NCI-H187 treated with DMSO at 0.1 percent for 48 hours (cell line): ENCODE measurements around the gene GRIA1.
A peak's percentile ranks its signal among the peaks of the same experiment; 100 is the strongest.
"Not testable (repeated sequence)": the region's sequence is repeated elsewhere in the genome, so short reads cannot be mapped to it uniquely, and the experiment has no call there.

ENCODE experiments used
- DNase-seq: peaks from one replicate; lab custom pipeline; 2025; lab: John Stamatoyannopoulos, UW

The GRIA1 gene

DNA sequence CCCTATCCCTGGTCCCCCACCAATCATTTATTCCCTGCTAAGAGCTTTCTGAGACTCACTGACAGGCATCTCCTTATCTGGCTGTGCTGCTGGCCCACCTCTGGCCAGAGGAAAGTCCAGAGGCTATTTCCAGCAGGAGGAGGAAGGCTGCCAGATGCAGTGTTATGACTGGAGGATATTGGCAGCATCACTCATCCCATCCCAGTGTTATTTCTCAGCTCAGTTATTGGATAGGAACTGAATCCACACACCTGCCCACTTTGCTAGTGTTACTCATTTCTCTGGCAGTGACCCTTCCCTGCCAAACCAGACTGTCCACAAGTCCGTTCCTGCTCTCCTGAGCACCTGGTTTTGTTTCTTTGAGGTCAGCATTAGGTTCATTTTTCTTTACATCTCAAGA, 228.2 kb downstream of the GRIA1 start:
- DNase-seq, result no peak

DNA sequence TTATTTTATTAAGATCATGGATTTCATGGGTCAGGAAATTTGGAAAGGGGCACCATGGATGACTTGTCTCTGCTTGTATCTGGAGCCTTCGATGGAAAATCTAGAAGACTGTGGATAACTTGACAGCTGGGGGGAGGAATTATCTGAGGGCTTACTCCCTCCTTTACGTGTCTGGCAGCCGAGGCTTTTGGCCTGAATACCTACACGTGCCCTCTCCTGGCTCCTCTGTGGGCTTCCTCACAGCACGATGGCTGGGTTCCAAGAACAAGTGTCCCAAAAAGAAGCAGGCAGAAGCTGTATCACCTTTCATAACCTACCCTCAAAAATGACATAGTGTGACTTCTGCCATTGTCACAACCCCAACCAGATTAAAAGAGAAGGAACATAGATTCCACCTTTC, 228.9 kb downstream of the GRIA1 start:
- no peak for DNase-seq

DNA sequence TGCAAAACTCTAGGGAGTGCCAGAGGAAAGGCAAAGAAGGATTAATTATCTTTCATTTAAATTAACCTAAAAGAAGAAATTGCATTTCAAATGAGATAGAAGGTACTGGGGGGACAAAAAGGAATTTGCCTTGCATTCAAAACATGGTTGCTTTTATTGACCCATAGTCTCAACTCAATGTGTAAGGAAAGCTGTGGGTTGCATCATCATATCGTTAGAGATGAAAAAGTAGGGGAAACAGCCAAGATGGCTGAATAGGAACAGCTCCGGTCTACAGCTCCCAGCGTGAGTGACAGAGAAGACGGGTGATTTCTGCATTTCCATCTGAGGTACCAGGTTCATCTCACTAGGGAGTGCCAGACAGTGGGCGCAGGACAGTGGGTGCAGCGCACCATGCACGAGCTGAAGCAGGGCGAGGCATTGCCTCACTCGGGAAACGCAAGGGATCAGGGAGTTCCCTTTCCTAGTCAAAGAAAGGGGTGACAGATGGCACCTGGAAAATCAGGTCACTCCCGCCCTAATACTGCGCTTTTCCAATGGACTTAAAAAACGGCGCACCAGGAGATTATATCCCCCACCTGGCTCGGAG, 232.6 kb downstream of the GRIA1 start:
- DNase-seq, result not testable (repeated sequence)

DNA sequence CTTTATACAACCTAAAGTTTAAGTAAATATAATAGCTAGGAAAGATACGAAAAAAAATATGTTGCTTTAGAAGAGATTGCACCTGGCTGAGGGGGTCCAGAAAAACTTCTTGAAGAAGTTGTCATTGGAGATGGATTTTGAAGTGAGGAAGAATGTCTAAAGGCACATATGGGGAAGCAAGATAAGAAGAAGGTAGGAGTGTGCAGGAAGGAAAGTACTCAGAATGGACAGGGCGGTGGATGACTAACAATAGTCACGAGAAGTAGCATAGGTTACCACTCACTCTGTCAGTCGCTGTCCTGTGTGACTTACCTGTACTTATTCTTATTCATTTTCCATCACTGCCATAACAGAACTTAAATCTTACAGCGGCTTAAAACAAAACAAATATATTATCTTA, 251.6 kb downstream of the GRIA1 start:
- no peak for DNase-seq

DNA sequence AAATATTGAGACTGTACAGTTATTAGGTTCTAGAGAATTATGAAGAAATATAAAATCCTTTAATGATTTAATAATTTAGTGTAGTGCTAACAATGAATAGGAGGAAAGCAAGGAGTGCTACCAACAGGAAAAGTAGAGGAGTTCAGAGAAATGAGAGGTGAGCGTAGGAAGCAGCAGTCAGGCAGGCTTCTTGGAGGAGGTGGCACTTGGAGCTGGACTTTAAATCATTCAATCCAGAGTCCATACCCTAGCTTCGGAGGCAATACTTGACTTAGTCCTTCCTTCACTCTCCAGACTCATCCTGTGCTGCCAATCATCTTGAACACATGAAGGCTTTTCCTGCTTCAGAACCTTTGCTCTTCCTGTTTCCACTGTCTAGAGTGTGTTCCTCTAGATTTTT, 254.3 kb downstream of the GRIA1 start:
- DNase-seq, result no peak

DNA sequence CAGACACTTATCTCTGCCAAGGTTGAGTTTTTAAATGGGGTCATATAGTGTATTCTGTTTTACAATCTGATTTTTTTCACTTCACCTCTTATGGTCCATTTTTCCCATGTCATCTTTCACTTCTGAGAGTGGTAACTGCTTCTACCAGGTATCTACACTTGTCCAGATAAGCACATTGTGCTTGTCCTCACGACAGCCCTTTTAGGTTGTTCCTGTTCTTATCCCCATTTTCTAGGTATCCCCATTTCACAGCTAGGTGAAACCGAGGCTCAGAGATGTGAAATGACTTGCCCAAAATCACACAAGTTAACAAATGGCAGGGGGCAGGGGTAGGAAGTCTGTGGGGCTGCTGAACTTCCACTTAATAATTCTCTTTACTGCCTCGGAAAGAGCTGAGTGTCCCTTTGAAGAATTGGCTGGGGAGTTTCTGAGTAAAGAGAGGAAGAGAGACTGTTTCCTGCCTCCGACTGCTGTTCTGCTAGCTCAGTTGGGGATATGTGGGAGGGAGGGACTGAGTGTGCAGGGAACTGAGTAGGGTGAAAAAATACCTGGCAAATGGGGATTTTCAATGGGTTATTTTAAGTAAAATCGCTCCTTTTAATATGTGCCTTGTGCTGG, 255.4 kb downstream of the GRIA1 start:
- no peak for DNase-seq

DNA sequence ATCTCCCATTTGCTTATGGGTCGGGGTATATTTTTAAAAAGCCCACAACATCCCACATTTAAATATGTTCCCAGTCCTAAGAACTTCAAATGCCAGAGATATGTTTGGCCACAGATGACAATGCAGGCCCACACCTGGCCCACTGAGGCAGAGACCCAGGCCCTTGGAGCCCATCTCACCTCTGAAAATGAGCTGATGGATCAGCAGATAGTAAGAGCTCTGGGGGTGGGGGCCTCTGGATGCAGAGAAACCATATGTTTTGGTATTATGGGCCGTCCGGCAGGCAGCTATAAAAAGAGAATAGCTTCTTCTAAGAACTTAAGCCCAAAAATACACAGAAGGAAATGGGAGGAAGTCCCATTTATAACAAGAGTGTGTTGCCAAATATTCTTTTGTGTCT, 256.0 kb downstream of the GRIA1 start:
- no peak for DNase-seq

DNA sequence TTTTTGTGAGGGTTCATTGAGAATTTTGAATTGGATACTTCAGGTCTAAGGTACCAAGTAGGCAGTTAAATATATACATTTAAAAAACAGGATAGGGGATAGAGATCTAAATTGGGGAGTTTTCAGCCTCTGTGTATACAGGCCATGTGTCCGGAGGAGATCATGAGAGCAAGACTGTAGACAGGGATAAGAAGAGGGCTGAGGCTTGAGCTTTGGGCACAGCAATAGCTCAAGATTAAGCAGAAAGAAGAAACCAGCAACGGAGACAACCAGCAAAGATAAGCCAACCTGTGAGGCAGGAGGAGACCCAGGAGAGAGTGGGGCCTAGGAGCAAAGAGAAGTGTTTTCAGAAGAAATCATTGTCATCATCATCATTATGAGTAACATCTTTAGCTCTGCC, 258.4 kb downstream of the GRIA1 start:
- no peak for DNase-seq

DNA sequence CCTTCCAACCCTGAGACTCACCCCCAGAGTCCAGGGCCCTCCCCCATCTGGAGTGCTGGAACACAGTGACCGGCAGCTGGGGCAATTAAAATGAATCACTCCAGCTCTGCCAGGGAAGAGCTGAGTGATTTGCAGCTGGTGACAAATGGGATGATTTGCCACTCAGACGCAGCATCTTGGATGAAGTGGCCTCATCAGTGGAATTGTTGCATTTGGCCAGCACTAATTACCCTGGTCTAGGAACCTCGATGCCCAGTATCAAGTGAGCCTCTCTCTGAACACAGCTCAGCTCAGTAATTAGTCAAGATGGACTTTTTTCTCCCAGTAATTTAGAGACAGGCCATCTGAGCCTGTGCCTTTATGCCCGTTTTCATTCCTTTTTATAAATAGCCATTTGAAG, 259.5 kb downstream of the GRIA1 start:
- peak; percentile 12 for DNase-seq

DNA sequence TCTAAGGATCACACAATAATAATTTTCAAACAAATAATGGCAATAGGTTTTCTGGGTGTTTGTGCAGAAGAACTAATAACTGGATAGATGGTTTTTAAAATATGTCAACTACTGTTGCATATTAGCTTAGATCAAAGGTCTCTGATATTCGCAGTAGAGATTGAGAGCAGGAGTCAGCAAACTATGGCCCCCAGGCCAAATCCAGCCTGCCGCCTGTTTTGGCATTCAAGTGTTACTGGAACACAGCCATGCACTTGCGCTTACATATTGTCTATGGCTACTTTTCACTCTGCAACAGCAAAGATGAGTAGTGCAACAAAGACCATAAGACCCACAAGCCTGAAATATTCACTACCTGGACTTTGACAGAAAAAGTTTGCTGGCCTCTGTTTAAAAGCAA, 260.8 kb downstream of the GRIA1 start:
- DNase-seq, result no peak

DNA sequence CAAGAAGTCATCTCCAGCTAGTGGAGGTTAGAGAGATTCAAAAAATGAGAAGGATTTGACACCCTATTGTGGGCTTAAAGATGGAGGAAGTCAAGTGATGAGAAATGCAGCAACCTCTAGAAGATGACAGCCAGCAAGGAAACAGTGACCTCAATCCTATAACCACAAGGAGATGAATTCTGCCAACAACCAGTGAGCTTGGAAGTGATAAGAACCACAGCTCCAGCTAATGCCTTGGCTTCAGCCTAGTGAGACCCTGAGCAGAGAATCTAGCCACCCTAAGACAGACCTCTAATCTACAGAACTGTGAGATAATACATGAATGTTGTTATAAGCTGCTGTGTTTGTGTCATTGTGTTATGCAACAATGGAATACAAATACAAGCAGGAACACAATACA, 262.4 kb downstream of the GRIA1 start:
- DNase-seq, result no peak

DNA sequence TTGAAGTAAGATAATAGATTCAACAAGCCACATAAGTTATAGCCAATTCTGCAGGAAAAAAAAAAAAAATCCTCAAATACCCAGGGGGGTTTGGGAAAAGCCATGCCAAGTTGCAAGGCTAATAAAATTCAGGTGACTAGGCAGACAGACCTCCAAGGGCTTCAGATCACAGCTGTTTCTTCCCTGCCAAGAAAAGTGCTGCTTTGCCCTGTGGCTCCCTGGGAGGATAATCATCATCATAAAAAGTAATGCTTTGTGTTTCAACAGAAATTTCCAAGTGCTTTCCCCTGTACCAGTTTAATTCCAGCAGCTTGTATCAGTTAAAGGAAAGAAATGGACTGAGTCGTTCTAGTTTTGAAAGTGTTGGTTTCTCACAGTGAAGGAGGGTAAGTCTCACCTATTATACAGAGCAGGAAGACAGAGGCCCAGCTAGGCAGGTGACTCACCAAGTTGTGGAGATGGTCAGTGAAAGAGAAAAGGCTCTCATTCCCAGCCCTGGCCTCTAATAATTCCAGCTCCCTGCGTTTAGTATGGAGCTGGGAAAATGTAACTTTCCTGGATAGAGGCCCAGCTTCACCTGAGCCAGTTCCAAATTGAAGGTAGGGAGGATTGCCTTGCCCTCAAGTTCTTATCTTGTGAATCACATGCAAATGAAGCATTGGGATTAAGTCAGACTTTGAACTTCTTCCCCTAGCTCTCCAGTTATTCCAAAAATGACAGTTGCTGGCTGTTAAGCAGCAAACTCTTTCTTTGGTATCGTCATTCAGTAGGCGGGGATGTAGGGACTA, 263.4 kb downstream of the GRIA1 start:
- no peak for DNase-seq

DNA sequence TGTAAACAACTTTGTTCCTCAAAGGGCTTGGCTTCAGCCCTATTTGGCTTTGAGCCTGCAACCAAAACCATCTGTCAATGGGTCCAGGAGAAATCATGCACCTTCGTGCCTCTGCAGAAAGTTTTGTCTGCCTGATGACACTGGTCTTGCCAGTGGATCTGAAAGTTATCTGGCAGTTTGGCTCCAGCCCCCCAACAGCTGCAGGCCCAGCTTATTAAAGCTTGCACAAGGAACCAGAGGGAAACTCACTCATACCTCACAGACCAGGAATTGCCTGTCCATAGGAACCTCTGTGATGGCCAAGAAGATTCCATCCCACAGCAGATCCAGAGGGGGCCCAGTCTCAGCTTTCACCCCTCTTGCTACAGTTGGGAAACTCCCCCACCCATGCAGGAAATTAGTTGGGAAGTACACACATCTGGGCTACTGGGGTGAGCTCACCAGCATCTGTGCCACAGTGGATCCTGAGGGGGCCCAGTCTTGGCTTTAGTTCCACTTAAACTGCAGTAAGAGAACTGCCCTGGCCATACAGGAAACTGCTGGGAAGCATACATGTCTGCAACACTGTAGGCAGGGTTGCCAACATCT, 265.5 kb downstream of the GRIA1 start:
- DNase-seq, result no peak

DNA sequence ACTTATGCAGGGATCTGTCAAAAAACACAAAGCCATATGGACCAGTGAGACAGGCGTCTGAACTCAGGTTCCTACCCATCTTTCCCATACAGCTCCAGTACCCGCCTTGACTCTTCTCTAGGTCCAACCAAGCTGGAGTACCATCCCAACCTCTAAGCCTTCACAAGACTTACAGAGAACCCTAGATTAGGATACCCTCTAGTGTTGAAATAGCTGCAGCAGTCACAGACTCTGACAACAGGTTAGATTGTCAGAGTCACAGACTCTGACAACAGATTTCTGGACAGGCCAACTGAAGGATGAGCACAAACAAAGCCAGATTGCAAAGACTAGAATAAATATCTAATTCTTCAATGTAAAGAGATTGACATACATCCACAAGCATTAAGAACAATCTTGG, 266.1 kb downstream of the GRIA1 start:
- no peak for DNase-seq

DNA sequence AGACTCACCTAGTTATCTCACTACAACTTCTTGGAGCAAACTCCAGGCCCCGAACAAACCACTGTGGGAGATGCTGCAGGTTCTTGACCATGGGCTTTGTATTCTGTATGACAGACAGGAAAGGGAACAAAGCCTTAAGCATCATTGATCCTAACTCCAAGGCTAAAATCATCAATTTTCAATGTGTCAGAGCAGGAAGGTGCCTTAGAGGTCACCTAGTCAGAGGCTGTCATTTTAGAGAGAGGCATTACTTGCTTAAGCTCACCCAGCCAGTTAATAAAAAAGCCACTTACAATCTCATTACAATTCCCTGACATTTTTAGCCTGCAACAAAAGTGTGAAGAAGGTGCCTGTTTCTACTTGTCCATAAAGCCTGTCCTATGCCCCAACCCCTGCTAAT, 275.5 kb downstream of the GRIA1 start:
- DNase-seq, result no peak

DNA sequence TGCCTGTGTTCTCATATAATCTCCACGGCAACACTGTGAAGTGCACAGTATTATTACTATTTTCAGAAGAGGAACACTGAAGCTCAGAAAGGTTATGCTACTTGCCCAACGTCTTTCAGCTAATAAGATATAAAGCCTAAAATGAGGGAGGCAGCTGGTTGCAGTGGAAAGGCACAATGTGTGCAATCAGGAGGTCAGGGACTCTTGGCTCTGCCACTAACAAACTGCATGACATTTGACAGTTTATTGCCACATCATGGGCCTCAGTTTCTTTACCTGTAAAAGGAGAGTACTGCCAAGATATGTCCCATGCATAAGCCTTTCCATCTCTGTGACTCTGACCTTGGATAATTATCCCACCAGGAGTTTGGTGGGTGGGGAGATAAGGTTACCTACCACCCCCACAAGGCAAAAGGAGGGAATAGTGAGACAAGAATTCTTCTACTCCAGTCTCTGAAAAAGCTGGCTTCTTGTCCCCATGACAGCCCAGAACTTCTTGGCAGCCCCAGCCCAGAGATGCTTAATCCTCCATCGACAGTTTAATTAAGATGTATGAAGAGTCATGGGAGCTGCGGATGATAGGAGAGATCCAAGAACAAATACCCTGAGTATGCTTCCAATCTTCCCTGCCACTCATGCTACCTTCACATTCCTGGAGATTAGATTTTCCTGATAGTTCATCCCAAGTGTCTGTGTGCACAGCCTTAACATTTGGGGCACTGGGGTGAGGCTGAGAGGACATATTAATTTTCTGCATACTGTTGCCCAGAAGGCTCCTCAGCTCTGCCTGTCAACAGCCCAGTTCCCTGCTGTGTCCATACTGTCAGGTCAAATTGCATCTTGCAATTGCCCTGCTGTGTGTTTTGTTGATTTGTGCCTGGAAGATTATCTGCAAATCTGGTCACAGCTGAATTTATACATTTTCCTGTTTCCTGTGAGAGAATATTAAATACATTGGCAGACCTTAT, 277.0 kb downstream of the GRIA1 start:
- no peak for DNase-seq

DNA sequence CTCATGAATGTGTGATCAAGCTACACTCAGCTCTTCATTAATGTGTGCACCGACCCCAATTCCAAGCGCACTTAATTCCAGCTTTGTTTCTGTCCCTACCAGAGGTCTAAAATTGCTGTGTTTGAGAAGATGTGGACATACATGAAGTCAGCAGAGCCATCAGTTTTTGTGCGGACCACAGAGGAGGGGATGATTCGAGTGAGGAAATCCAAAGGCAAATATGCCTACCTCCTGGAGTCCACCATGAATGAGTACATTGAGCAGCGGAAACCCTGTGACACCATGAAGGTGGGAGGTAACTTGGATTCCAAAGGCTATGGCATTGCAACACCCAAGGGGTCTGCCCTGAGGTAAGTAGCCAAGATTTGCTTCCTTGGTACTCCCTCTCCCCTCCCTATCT, 279.6 kb downstream of the GRIA1 start:
- no peak for DNase-seq

DNA sequence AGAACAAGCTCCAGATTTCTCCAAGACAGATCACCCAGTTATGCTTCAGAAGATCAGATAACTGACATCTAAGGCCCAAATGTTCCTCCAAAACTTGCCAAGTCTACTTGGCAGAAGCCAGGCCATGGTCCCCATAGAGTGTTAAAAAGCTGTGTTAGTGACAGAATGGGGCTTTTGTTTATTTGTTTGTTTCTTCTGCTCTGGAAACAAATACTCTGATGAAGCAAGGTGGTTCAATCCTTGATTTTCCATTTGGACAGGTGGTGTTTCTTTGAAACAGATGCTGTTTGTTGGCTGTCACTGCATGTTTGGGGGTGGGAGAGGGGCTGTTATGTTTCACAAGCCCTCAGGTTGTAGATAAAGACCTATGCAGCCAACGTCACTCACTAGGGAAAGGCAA, 284.2 kb downstream of the GRIA1 start:
- no peak for DNase-seq

DNA sequence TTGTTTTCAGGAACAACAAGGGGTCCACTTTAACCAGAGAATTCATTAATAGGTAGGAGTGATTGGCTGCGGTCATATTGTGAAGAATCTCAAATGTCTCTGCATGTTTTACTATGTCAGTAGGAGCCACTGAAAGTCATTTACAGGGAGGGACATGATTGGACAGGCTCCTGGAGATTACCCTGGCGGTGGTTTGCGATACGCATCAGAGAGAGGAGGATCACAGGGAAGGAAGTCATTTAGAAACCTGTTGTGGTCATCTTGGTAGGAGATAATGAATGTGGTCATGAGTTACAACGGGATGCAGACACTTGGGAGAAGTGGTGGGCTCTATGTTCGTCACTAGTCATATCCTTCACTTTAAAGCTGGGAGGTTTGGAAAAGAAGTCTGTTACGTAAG, 285.5 kb downstream of the GRIA1 start:
- DNase-seq, result no peak

DNA sequence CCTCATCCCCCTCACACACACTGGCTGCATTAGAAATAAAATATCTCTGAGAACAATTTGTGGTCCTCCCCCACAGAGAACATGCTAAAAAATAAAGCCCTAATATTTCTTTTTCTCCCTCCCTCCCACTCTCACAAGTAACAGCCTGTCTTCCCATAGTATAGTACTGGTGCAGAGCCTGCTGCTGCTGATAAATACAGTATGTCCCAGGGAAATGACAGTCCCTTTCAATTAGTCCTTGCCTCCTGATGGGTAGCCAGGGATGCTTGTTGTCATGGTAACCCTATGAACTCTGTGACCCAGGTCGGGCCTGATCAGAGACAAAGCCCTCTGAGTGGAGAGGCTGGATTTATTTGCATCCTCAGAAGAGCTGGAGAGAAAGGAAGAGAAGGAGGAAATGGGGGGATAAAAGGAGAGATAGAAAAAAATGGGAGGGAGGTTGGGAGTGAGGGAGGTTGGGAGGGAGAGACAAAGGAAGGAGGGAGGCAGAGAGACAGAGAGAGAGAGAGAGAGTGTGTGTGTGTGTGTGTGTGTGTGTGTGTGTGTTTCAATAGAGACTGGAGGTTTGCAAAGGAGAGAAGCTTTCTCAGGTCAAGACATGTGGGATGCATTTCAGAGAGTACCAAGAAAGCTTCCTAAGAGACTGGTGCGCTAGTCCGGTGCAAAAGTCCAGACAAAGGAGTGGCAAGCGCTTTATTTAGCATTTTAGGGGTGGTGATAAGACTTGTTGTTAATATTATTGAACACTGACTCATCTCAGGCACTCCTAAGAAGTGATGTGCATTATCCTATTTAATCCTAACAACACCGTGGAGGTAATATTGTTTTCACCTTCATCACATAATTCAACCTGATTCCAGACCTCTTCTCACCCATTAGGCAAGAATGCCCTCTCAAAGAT, 287.5 kb downstream of the GRIA1 start:
- no peak for DNase-seq

DNA sequence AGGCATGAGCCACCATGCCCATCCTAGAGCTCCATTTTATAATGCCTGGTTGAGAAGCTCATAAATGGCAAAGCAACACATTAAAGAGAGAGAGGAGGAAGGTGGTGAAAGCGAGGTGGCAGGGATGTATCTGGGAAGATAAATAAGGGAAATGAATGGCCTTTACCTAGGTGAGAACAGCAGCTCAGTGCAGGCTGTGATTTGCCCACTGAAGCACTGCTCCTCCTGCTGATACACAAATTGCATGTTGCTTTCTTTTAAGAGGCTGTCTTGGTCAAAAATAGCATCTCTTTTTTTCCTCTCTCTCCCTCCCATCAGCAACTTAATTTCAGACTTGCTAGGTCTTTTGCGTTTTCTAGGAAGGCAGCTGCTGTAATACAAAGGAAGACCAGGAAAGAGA, 289.4 kb downstream of the GRIA1 start:
- DNase-seq, result no peak
